ENCODE data around the gene CTNNA3.
"Not testable (repeated sequence)": the region's sequence is repeated elsewhere in the genome, so short reads cannot be mapped to it uniquely, and the experiment has no call there.

The CTNNA3 gene

GRCh38 chr10:67558311-67558710 is 137.7 kb downstream of the CTNNA3 start:
- H3K27me3 ChIP-seq (ENCODE audit: control insufficient read depth, low read length); H4K20me1 ChIP-seq (ENCODE audit: control insufficient read depth, insufficient read depth, low read depth, low read length); H3K4me1 ChIP-seq (ENCODE audit: control insufficient read depth, low read length); H3K36me3 ChIP-seq (ENCODE audit: control insufficient read depth, low read length); H3K4me2 ChIP-seq (ENCODE audit: low read length); H3K9me3 ChIP-seq (ENCODE audit: control insufficient read depth, insufficient read depth, low read length); H3K4me3 ChIP-seq (ENCODE audit: low read length); H3K27ac ChIP-seq (ENCODE audit: low read depth, low read length); H3K79me2 ChIP-seq (ENCODE audit: control insufficient read depth, low read length); H3K9me2 ChIP-seq (replicated peaks; ENCODE audit: control insufficient read depth, low read length); H3F3A ChIP-seq (ENCODE audit: control insufficient read depth, insufficient read depth): not testable (repeated sequence)

- no peaks in the 10 kb centered on the region for H3K4me1 ChIP-seq (ENCODE audit: control insufficient read depth, low read length)
Measured at GRCh38 chr10:67553254-67553653, 142.7 kb downstream of the CTNNA3 start.

GRCh38 chr10:67550838-67551402 is 145.1 kb downstream of the CTNNA3 start:
- Histone ChIP-seq H3F3A (ENCODE audit: control insufficient read depth, insufficient read depth) (no peaks in the 10 kb centered on the region), H3K9me2 (replicated peaks; ENCODE audit: control insufficient read depth, low read length) (no peaks in the 10 kb centered on the region), H3K36me3 (ENCODE audit: control insufficient read depth, low read length) (no peaks in the 10 kb centered on the region), H3K4me1 (ENCODE audit: control insufficient read depth, low read length) (no peaks in the 10 kb centered on the region), H3K4me3 (ENCODE audit: low read length) (no peak overlapping the region), H3K27me3 (ENCODE audit: control insufficient read depth, low read length) (no peaks in the 10 kb centered on the region; the same call in 1 of the 2 replicates), H3K27ac (ENCODE audit: low read depth, low read length) (no peak overlapping the region), H3K9me3 (ENCODE audit: control insufficient read depth, insufficient read depth, low read length) (no peaks in the 10 kb centered on the region), H3K4me2 (ENCODE audit: low read length) (no peak overlapping the region), H4K20me1 (ENCODE audit: control insufficient read depth, insufficient read depth, low read depth, low read length) (no peaks in the 10 kb centered on the region), H3K79me2 (ENCODE audit: control insufficient read depth, low read length) (no peaks in the 10 kb centered on the region)
- TF ChIP-seq CTCF (IDR thresholded peaks at IDR 0.05; ENCODE audit: low read depth, low read length, poor library complexity, severe bottlenecking) (no peak), EZH2phosphoT487 (IDR thresholded peaks at IDR 0.05; ENCODE audit: borderline replicate concordance, low read length) (no peak)

More at GRCh38 chr10:67553254-67553653, 142.7 kb downstream of the CTNNA3 start:
- H3F3A ChIP-seq (ENCODE audit: control insufficient read depth, insufficient read depth), result no peaks in the 10 kb centered on the region
- H4K20me1 ChIP-seq (ENCODE audit: control insufficient read depth, insufficient read depth, low read depth, low read length), result no peaks in the 10 kb centered on the region
- no peak overlapping the region for H3K4me2 ChIP-seq (ENCODE audit: low read length)
- H3K79me2 ChIP-seq (ENCODE audit: control insufficient read depth, low read length), result no peaks in the 10 kb centered on the region
- no peaks in the 10 kb centered on the region for H3K9me3 ChIP-seq (ENCODE audit: control insufficient read depth, insufficient read depth, low read length)
- no peaks in the 10 kb centered on the region for H3K27me3 ChIP-seq (ENCODE audit: control insufficient read depth, low read length)
- H3K27ac ChIP-seq (ENCODE audit: low read depth, low read length), result no peak overlapping the region
- H3K9me2 ChIP-seq (replicated peaks; ENCODE audit: control insufficient read depth, low read length), result no peaks in the 10 kb centered on the region
- no peak overlapping the region for H3K4me3 ChIP-seq (ENCODE audit: low read length)
- no peaks in the 10 kb centered on the region for H3K36me3 ChIP-seq (ENCODE audit: control insufficient read depth, low read length)
- TF ChIP-seq CTCF (IDR thresholded peaks at IDR 0.05; ENCODE audit: low read depth, low read length, poor library complexity, severe bottlenecking) (no peak), EZH2phosphoT487 (IDR thresholded peaks at IDR 0.05; ENCODE audit: borderline replicate concordance, low read length) (no peak)

- Histone ChIP-seq H3K36me3 (ENCODE audit: control insufficient read depth, low read length) (no peaks in the 10 kb centered on the region), H3K4me3 (ENCODE audit: low read length) (no peak overlapping the region), H3K27me3 (ENCODE audit: control insufficient read depth, low read length) (no peaks in the 10 kb centered on the region; the same call in 1 of the 2 replicates), H3F3A (ENCODE audit: control insufficient read depth, insufficient read depth) (no peaks in the 10 kb centered on the region), H3K4me1 (ENCODE audit: control insufficient read depth, low read length) (no peaks in the 10 kb centered on the region), H3K9me3 (ENCODE audit: control insufficient read depth, insufficient read depth, low read length) (no peaks in the 10 kb centered on the region), H3K79me2 (ENCODE audit: control insufficient read depth, low read length) (no peaks in the 10 kb centered on the region), H3K4me2 (ENCODE audit: low read length) (no peak overlapping the region), H3K9me2 (replicated peaks; ENCODE audit: control insufficient read depth, low read length) (no peaks in the 10 kb centered on the region), H4K20me1 (ENCODE audit: control insufficient read depth, insufficient read depth, low read depth, low read length) (no peaks in the 10 kb centered on the region), H3K27ac (ENCODE audit: low read depth, low read length) (no peak overlapping the region)
- TF ChIP-seq EZH2phosphoT487 (IDR thresholded peaks at IDR 0.05; ENCODE audit: borderline replicate concordance, low read length) (no peak), CTCF (IDR thresholded peaks at IDR 0.05; ENCODE audit: low read depth, low read length, poor library complexity, severe bottlenecking) (no peak)
Measured at GRCh38 chr10:67550046-67550445, 145.9 kb downstream of the CTNNA3 start.

Data from DOHH2 (cell line).